HG03432 (cell line): ENCODE results near the gene HDAC9.

ENCODE experiments used
- ATAC-seq: cut with Tn5 transposase; IDR thresholded peaks from one replicate; pipeline ENCODE4 v1.9.1; 2021; ENCODE audit warnings: mild to moderate bottlenecking, moderate library complexity; ENCODE audit not compliant: unreplicated experiment

The HDAC9 gene

GRCh38 chr7:18653381-18654155, 158.0 kb downstream of the HDAC9 start:
- ATAC-seq: no peak

- ATAC-seq: no peak
Measured at GRCh38 chr7:18654709-18655108, 159.2 kb downstream of the HDAC9 start.

GRCh38 chr7:18655506-18655905, 160.0 kb downstream of the HDAC9 start:
- ATAC-seq: no peak

- no peak for ATAC-seq
Measured at GRCh38 chr7:18655912-18656311, 160.4 kb downstream of the HDAC9 start.

GRCh38 chr7:18656362-18656761, 160.8 kb downstream of the HDAC9 start:
- ATAC-seq: no peak

- ATAC-seq: no peak
Measured at GRCh38 chr7:18659746-18660145, 164.2 kb downstream of the HDAC9 start.

- no peak for ATAC-seq
Measured at GRCh38 chr7:18663321-18663720, 167.8 kb downstream of the HDAC9 start.

- peak; percentile 100 for ATAC-seq
Measured at GRCh38 chr7:18666107-18666728, 170.7 kb downstream of the HDAC9 start.

- no peak for ATAC-seq
Measured at GRCh38 chr7:18667466-18667865, 171.9 kb downstream of the HDAC9 start.

GRCh38 chr7:18671176-18671575, 175.6 kb downstream of the HDAC9 start:
- no peak for ATAC-seq

GRCh38 chr7:18675579-18675978, 180.0 kb downstream of the HDAC9 start:
- no peak for ATAC-seq

GRCh38 chr7:18679261-18679660, 183.7 kb downstream of the HDAC9 start:
- ATAC-seq: no peak

GRCh38 chr7:18680576-18680975, 185.0 kb downstream of the HDAC9 start:
- no peak for ATAC-seq

GRCh38 chr7:18684916-18685315, 189.4 kb downstream of the HDAC9 start:
- no peak for ATAC-seq

- ATAC-seq: no peak
Measured at GRCh38 chr7:18685971-18686370, 190.4 kb downstream of the HDAC9 start.

GRCh38 chr7:18689551-18689950, 194.0 kb downstream of the HDAC9 start:
- no peak for ATAC-seq

- no peak for ATAC-seq
Measured at GRCh38 chr7:18693406-18693805, 197.9 kb downstream of the HDAC9 start.

- no peak for ATAC-seq
Measured at GRCh38 chr7:18693816-18694215, 198.3 kb downstream of the HDAC9 start.

- no peak for ATAC-seq
Measured at GRCh38 chr7:18694484-18694883, 198.9 kb downstream of the HDAC9 start.

GRCh38 chr7:18694911-18695310, 199.4 kb downstream of the HDAC9 start:
- ATAC-seq: no peak

- ATAC-seq: no peak
Measured at GRCh38 chr7:18698258-18698734, 202.7 kb downstream of the HDAC9 start.

- no peak for ATAC-seq
Measured at GRCh38 chr7:18700147-18700546, 204.6 kb downstream of the HDAC9 start.
